ENCODE measurements around the gene NPTX1.

Gene NPTX1

GRCh38 chr17:80424878-80425765, 51.3 kb downstream of the NPTX1 start:
- DNase-seq = no peak

GRCh38 chr17:80424261-80424660, 52.1 kb downstream of the NPTX1 start:
- no peak for DNase-seq

GRCh38 chr17:80423536-80424225, 52.7 kb downstream of the NPTX1 start:
- DNase-seq = no peak

- DNase-seq = no peak
Measured at GRCh38 chr17:80422981-80423380, 53.4 kb downstream of the NPTX1 start.

- no peak for DNase-seq
Measured at GRCh38 chr17:80422276-80422675, 54.1 kb downstream of the NPTX1 start.

- DNase-seq = no peak
Measured at GRCh38 chr17:80421381-80422090, 54.9 kb downstream of the NPTX1 start.

GRCh38 chr17:80419255-80419654, 57.2 kb downstream of the NPTX1 start:
- no peak for DNase-seq

- no peak for DNase-seq
Measured at GRCh38 chr17:80418589-80418988, 57.8 kb downstream of the NPTX1 start.
